GM19035 (cell line): Measurements from ENCODE around the gene CFAP107.
"Not testable (repeated sequence)": the region's sequence is repeated elsewhere in the genome, so short reads cannot be mapped to it uniquely, and the experiment has no call there.

Experiments
- ATAC-seq: cut with Tn5 transposase; IDR thresholded peaks from one replicate; pipeline ENCODE4 v1.9.1; 2021; ENCODE audit not compliant: unreplicated experiment

Gene CFAP107

GRCh38 chr1:12776801-12777557 lies 31.0 kb downstream of the CFAP107 start:
- ATAC-seq, result no peak

GRCh38 chr1:12778061-12778460 lies 32.1 kb downstream of the CFAP107 start:
- no peak for ATAC-seq

- no peak for ATAC-seq
Measured at GRCh38 chr1:12778907-12779306, 32.9 kb downstream of the CFAP107 start.

DNA sequence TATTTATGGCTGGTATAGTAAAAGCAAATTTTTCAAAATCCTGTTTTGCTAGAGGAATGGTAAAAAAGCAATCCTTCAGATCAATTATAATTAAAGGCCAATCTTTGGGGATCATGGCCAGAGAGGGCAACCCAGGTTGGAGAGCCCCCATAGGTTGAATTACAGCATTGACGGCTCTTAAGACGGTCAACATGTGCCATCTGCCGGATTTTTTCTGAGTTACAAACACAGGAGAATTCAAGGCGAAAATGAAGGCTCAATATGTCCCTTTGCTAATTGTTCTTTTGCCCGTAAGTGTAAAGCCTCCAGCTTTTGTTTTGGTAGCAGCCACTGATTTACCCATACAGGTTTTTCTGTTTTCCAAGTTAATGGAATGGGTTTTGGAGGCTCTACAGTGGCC lies 35.5 kb downstream of the CFAP107 start:
- ATAC-seq, result not testable (repeated sequence)

GRCh38 chr1:12783783-12784182 lies 37.8 kb downstream of the CFAP107 start:
- not testable (repeated sequence) for ATAC-seq

DNA sequence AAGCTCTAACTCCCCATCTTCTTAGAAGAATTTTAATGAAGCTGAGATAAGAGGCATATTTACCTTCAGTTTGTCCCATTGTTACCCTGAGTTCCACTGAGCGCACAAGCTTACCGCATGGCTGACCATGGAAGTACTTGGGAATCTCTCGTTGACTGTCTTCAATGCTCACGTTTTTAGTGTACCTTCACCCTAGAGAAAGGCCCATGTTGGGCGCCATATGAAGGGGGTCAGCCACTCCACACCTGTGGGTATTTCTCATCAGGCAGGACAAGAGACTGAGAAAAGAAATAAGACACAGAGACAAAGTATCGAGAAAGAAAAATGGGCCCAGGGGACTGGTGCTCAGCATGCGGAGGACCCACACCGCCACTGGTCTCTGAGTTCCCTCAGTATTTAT lies 38.7 kb downstream of the CFAP107 start:
- not testable (repeated sequence) for ATAC-seq

DNA sequence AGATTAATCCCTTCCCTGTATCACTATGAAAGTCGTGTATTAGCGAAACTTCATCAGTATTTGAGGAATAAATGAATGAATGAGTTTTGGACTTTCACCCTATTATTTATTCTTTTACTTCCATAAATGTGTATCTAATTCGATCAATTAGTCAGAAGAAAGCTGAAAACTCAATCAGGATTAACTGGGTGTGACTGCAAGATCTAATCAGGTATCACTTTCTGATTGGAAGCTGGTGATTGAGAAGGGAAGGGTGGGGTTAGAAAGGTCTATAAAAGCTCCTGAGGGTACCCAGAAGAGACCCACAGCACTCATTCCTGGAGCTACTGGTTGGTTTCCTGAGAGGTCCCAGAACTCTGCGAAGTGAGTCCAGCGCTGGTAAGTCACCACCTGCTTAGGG lies 45.1 kb downstream of the CFAP107 start, which contains the start of gene PRAMEF1:
Gene PRAMEF1, plus strand, starts transcription at position 301 of the 400 bp plus-strand sequence. CDS start 1,831 bp downstream, outside the sequence.
- ATAC-seq, result not testable (repeated sequence)

- no peak for ATAC-seq
Measured at GRCh38 chr1:12798911-12799310, 52.9 kb downstream of the CFAP107 start.

- ATAC-seq, result no peak
Measured at GRCh38 chr1:12799730-12800129, 53.7 kb downstream of the CFAP107 start.

- ATAC-seq, result no peak
Measured at GRCh38 chr1:12809933-12810332, 63.9 kb downstream of the CFAP107 start.

DNA sequence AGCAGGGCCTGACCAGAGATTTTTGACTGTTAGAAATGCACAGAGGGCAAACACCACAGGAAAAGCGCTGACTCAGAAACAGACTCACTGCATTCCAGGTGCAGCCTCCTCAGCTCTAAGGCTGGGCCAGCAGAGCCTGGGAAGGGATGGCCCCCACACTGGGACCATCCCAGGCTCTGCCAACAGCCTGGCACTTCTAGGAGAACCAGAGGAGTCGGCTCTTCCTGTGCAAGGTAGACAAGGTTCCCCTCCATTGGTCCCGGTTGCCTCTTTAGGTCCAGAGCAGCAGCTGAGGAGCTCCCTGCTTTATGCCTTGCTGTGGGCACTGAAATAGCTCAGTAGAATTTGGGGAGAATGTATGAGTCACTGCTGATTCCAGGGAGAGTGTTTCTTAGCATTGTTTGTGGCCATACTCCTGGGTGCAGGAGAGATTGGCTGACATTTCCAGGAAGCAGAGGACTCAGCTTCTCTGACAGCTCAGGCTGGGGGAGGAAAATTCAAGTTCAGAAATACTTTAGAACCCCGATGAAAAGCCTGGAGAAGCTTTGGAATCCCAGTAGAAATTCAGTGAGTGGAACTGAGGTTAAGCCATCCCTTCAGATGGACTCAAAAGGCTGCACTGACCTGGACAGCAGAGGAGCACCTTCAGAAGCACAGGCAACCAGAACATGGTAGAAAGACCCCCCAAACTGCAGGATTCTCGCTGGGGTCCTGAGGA lies 64.8 kb downstream of the CFAP107 start:
- ATAC-seq, result no peak

GRCh38 chr1:12811409-12811784 lies 65.4 kb downstream of the CFAP107 start:
- no peak for ATAC-seq
